ENCODE data around the gene CDC34. TPM values are rescaled to one million over a fixed set of nuclear protein-coding genes. Genes with fewer than 3 reads are reported as not detected.

Gene CDC34
- total and polyA plus RNA-seq, 9 of the 15 experiments (the other 6 are each of a cell fraction or from before 2014, with no cell fraction given): 0.80 to 203 (median 65.5) TPM

DNA sequence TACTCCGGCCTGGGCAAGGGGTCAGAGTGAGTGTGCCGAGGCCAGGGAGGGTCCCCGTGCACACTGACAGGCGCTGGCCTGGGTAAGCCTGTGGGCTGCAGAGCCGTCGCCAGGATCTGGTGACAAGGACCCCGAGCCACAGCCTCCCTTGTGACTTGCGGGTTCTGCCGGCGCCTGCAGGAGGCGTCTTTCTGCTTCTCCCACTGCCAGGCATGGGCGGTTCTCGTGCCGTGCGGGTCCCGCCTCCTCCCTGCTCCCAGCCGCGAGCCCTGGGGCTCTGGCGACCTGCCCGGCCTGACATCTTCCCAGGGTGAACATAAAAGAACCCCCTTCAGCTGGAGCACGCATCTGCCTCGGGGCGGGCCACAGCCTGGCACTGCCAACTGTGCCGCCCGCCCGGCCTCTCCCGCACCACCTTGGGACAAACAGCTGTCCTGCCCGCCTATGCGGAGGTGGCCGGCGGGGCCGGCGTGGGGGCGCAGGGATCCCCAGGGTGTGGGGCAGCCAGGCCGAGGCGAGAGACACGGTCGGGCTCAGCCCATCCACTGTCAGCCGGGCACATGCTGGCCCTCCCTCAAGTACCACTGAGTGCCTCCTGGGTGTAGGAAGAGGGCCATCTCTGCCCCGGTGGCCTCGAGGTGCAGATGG is 56.7 kb downstream of the CDC34 start (continued):
- TF ChIP-seq, protein P1, sequence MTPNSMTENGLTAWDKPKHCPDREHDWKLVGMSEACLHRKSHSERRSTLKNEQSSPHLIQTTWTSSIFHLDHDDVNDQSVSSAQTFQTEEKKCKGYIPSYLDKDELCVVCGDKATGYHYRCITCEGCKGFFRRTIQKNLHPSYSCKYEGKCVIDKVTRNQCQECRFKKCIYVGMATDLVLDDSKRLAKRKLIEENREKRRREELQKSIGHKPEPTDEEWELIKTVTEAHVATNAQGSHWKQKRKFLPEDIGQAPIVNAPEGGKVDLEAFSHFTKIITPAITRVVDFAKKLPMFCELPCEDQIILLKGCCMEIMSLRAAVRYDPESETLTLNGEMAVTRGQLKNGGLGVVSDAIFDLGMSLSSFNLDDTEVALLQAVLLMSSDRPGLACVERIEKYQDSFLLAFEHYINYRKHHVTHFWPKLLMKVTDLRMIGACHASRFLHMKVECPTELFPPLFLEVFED (CRISPR knock-in tag; conservative IDR thresholded peaks at IDR 0.05): no peak
- TF ChIP-seq ZFPM2 (CRISPR knock-in tag; IDR thresholded peaks at IDR 0.05) (no peak), ATF1 (CRISPR knock-in tag; IDR thresholded peaks at IDR 0.05) (no peak), ATF1 (tag; IDR thresholded peaks at IDR 0.05) (0 out of 2 replicates have a peak, but pooled peaks have one; percentile 21), ESRRA (IDR thresholded peaks at IDR 0.05; ENCODE audit: borderline replicate concordance, low read depth) (peak; percentile 32; the same call in 1 of the 2 replicates), HNRNPUL1 (IDR thresholded peaks at IDR 0.05; ENCODE audit: low read length) (no peak), HSF4 (CRISPR knock-in tag; IDR thresholded peaks at IDR 0.05; ENCODE audit: borderline replicate concordance) (no peak), COPS2 (conservative IDR thresholded peaks at IDR 0.05) (no peak), CBFB (CRISPR knock-in tag; IDR thresholded peaks at IDR 0.05) (no peak), EP300 (IDR thresholded peaks at IDR 0.05; ENCODE audit: low read length) (no peak), ZNF239 (CRISPR knock-in tag; IDR thresholded peaks at IDR 0.05) (no peak), ZBTB7A (IDR thresholded peaks at IDR 0.05; ENCODE audit: borderline replicate concordance, control insufficient read depth, low read depth, low read length) (peak; percentile 62; the same call in 1 of the 2 replicates)
- TF ChIP-seq, protein P2, sequence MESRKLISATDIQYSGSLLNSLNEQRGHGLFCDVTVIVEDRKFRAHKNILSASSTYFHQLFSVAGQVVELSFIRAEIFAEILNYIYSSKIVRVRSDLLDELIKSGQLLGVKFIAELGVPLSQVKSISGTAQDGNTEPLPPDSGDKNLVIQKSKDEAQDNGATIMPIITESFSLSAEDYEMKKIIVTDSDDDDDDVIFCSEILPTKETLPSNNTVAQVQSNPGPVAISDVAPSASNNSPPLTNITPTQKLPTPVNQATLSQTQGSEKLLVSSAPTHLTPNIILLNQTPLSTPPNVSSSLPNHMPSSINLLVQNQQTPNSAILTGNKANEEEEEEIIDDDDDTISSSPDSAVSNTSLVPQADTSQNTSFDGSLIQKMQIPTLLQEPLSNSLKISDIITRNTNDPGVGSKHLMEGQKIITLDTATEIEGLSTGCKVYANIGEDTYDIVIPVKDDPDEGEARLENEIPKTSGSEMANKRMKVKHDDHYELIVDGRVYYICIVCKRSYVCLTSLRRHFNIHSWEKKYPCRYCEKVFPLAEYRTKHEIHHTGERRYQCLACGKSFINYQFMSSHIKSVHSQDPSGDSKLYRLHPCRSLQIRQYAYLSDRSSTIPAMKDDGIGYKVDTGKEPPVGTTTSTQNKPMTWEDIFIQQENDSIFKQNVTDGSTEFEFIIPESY (CRISPR knock-in tag; IDR thresholded peaks at IDR 0.05): peak; percentile 72
- TF ChIP-seq, protein P3, sequence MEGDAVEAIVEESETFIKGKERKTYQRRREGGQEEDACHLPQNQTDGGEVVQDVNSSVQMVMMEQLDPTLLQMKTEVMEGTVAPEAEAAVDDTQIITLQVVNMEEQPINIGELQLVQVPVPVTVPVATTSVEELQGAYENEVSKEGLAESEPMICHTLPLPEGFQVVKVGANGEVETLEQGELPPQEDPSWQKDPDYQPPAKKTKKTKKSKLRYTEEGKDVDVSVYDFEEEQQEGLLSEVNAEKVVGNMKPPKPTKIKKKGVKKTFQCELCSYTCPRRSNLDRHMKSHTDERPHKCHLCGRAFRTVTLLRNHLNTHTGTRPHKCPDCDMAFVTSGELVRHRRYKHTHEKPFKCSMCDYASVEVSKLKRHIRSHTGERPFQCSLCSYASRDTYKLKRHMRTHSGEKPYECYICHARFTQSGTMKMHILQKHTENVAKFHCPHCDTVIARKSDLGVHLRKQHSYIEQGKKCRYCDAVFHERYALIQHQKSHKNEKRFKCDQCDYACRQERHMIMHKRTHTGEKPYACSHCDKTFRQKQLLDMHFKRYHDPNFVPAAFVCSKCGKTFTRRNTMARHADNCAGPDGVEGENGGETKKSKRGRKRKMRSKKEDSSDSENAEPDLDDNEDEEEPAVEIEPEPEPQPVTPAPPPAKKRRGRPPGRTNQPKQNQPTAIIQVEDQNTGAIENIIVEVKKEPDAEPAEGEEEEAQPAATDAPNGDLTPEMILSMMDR (IDR thresholded peaks at IDR 0.05 in 2 of 3, conservative IDR thresholded peaks at IDR 0.05 in 1 of 3; ENCODE audit: insufficient read depth in 2 of 3, low read depth in 1 of 3, low read length in 3 of 3): peak; percentile 54 to 65 (median 64)
- TF ChIP-seq, protein P4, sequence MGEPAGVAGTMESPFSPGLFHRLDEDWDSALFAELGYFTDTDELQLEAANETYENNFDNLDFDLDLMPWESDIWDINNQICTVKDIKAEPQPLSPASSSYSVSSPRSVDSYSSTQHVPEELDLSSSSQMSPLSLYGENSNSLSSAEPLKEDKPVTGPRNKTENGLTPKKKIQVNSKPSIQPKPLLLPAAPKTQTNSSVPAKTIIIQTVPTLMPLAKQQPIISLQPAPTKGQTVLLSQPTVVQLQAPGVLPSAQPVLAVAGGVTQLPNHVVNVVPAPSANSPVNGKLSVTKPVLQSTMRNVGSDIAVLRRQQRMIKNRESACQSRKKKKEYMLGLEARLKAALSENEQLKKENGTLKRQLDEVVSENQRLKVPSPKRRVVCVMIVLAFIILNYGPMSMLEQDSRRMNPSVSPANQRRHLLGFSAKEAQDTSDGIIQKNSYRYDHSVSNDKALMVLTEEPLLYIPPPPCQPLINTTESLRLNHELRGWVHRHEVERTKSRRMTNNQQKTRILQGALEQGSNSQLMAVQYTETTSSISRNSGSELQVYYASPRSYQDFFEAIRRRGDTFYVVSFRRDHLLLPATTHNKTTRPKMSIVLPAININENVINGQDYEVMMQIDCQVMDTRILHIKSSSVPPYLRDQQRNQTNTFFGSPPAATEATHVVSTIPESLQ (CRISPR knock-in tag; IDR thresholded peaks at IDR 0.05): no peak
- TF ChIP-seq, protein P5, sequence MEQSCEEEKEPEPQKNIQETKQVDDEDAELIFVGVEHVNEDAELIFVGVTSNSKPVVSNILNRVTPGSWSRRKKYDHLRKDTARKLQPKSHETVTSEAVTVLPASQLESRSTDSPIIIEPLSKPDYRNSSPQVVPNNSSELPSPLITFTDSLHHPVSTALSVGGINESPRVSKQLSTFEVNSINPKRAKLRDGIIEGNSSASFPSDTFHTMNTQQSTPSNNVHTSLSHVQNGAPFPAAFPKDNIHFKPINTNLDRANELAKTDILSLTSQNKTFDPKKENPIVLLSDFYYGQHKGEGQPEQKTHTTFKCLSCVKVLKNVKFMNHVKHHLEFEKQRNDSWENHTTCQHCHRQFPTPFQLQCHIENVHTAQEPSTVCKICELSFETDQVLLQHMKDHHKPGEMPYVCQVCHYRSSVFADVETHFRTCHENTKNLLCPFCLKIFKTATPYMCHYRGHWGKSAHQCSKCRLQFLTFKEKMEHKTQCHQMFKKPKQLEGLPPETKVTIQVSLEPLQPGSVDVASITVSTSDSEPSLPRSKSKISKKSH (CRISPR knock-in tag; IDR thresholded peaks at IDR 0.05): no peak
- TF ChIP-seq, protein P6, sequence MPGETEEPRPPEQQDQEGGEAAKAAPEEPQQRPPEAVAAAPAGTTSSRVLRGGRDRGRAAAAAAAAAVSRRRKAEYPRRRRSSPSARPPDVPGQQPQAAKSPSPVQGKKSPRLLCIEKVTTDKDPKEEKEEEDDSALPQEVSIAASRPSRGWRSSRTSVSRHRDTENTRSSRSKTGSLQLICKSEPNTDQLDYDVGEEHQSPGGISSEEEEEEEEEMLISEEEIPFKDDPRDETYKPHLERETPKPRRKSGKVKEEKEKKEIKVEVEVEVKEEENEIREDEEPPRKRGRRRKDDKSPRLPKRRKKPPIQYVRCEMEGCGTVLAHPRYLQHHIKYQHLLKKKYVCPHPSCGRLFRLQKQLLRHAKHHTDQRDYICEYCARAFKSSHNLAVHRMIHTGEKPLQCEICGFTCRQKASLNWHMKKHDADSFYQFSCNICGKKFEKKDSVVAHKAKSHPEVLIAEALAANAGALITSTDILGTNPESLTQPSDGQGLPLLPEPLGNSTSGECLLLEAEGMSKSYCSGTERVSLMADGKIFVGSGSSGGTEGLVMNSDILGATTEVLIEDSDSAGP (CRISPR knock-in tag; IDR thresholded peaks at IDR 0.05): no peak

Data from K562 (cell line).